ENCODE measurements around the gene SYK.
A peak's percentile ranks its signal among the peaks of the same experiment; 100 is the strongest.

The SYK gene

GRCh38 chr9:90854637-90855175, 53.1 kb downstream of the SYK start:
- DNase-seq: no peak

- DNase-seq: no peak
Observed at GRCh38 chr9:90855208-90855902, 53.7 kb downstream of the SYK start.

- DNase-seq: no peak
Observed at GRCh38 chr9:90857091-90857490, 55.5 kb downstream of the SYK start.

- no peak for DNase-seq
Observed at GRCh38 chr9:90857855-90858254, 56.2 kb downstream of the SYK start.

- no peak for DNase-seq
Observed at GRCh38 chr9:90858457-90858901, 56.9 kb downstream of the SYK start.

- no peak for DNase-seq
Observed at GRCh38 chr9:90860382-90860781, 58.8 kb downstream of the SYK start.

GRCh38 chr9:90860826-90861225, 59.2 kb downstream of the SYK start:
- DNase-seq: no peak

- no peak for DNase-seq
Observed at GRCh38 chr9:90861380-90861779, 59.8 kb downstream of the SYK start.

GRCh38 chr9:90861826-90862740, 60.5 kb downstream of the SYK start:
- DNase-seq: no peak

GRCh38 chr9:90864779-90865178, 63.2 kb downstream of the SYK start:
- no peak for DNase-seq

GRCh38 chr9:90867101-90867500, 65.5 kb downstream of the SYK start:
- DNase-seq: no peak

GRCh38 chr9:90868555-90868954, 66.9 kb downstream of the SYK start:
- DNase-seq: no peak

- DNase-seq: no peak
Observed at GRCh38 chr9:90869361-90869760, 67.7 kb downstream of the SYK start.

- DNase-seq: peak in 1 of 2 experiments; percentile 44
Observed at GRCh38 chr9:90870621-90871326, 69.2 kb downstream of the SYK start.

GRCh38 chr9:90871327-90871935, 69.8 kb downstream of the SYK start:
- DNase-seq: no peak

GRCh38 chr9:90872835-90873294, 71.2 kb downstream of the SYK start:
- no peak for DNase-seq

GRCh38 chr9:90873422-90873821, 71.8 kb downstream of the SYK start:
- no peak for DNase-seq

GRCh38 chr9:90874194-90874593, 72.6 kb downstream of the SYK start:
- DNase-seq: no peak

GRCh38 chr9:90878562-90878961, 76.9 kb downstream of the SYK start:
- no peak for DNase-seq

- no peak for DNase-seq
Observed at GRCh38 chr9:90880066-90880465, 78.4 kb downstream of the SYK start.

- no peak for DNase-seq
Observed at GRCh38 chr9:90880669-90881068, 79.0 kb downstream of the SYK start.

- DNase-seq: no peak
Observed at GRCh38 chr9:90881648-90882047, 80.0 kb downstream of the SYK start.

Measured in NCI-H1930 (cell line).